ENCODE measurements around the gene ASZ1.

The ASZ1 gene

GRCh38 chr7:117347962-117348672 is 79.2 kb downstream of the ASZ1 start:
- Histone ChIP-seq H3K9me3 (ENCODE audit: control insufficient read depth, low read length) (no peaks in the 10 kb centered on the region), H3K36me3 (ENCODE audit: control insufficient read depth, insufficient read depth, low read length) (no peaks in the 10 kb centered on the region), H3K27me3 (replicated peaks; ENCODE audit: control insufficient read depth, insufficient read depth, low read length, poor library complexity, severe bottlenecking) (no peaks in the 10 kb centered on the region), H3K27ac (ENCODE audit: insufficient read depth, low read length, poor library complexity, severe bottlenecking) (no peak overlapping the region), H3K4me1 (ENCODE audit: control insufficient read depth, insufficient read depth, low read length, poor library complexity, severe bottlenecking) (no peaks in the 10 kb centered on the region), H3K4me3 (ENCODE audit: insufficient read depth, low read depth, low read length, poor library complexity, severe bottlenecking) (no peak overlapping the region)
- DNase-seq = no peak

GRCh38 chr7:117347480-117347879 is 79.8 kb downstream of the ASZ1 start:
- Histone ChIP-seq H3K4me3 (ENCODE audit: insufficient read depth, low read depth, low read length, poor library complexity, severe bottlenecking) (no peak overlapping the region), H3K27ac (ENCODE audit: insufficient read depth, low read length, poor library complexity, severe bottlenecking) (no peak overlapping the region), H3K36me3 (ENCODE audit: control insufficient read depth, insufficient read depth, low read length) (no peaks in the 10 kb centered on the region), H3K9me3 (ENCODE audit: control insufficient read depth, low read length) (no peaks in the 10 kb centered on the region), H3K27me3 (replicated peaks; ENCODE audit: control insufficient read depth, insufficient read depth, low read length, poor library complexity, severe bottlenecking) (no peaks in the 10 kb centered on the region), H3K4me1 (ENCODE audit: control insufficient read depth, insufficient read depth, low read length, poor library complexity, severe bottlenecking) (no peaks in the 10 kb centered on the region)
- no peak for DNase-seq

DNA sequence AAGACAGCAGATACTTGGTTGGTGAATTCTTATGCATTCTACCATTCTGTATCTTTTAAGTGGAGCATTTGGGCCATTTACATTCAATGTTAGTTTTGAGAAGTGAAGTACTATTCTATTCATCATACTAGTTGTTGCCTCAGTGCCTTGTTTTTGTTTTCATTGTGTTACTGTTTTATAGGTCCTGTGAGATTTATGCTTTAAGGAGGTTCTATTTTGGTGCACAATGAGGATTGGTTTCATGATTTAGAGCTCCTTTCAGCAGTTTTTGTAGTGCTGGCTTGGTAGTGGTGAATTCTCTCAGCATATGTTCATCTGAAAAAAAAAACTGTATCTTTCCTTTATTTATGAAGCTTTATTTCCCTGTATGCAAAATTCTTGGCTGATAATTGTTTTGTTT is 81.1 kb downstream of the ASZ1 start:
- H3K4me1 ChIP-seq (ENCODE audit: control insufficient read depth, insufficient read depth, low read length, poor library complexity, severe bottlenecking) = no peaks in the 10 kb centered on the region
- no peaks in the 10 kb centered on the region for H3K9me3 ChIP-seq (ENCODE audit: control insufficient read depth, low read length)
- no peaks in the 10 kb centered on the region for H3K27me3 ChIP-seq (replicated peaks; ENCODE audit: control insufficient read depth, insufficient read depth, low read length, poor library complexity, severe bottlenecking)
- H3K4me3 ChIP-seq (ENCODE audit: insufficient read depth, low read depth, low read length, poor library complexity, severe bottlenecking) = no peak overlapping the region
- DNase-seq = no peak
- no peaks in the 10 kb centered on the region for H3K36me3 ChIP-seq (ENCODE audit: control insufficient read depth, insufficient read depth, low read length)
- H3K27ac ChIP-seq (ENCODE audit: insufficient read depth, low read length, poor library complexity, severe bottlenecking) = no peak overlapping the region

GRCh38 chr7:117338020-117338419 is 89.3 kb downstream of the ASZ1 start:
- H3K27ac ChIP-seq (ENCODE audit: insufficient read depth, low read length, poor library complexity, severe bottlenecking) = no peak overlapping the region

GRCh38 chr7:117333168-117333567 is 94.1 kb downstream of the ASZ1 start:
- Histone ChIP-seq H3K27ac (ENCODE audit: insufficient read depth, low read length, poor library complexity, severe bottlenecking) (no peak overlapping the region), H3K4me1 (ENCODE audit: control insufficient read depth, insufficient read depth, low read length, poor library complexity, severe bottlenecking) (no peaks in the 10 kb centered on the region), H3K4me3 (ENCODE audit: insufficient read depth, low read depth, low read length, poor library complexity, severe bottlenecking) (no peak overlapping the region), H3K27me3 (replicated peaks; ENCODE audit: control insufficient read depth, insufficient read depth, low read length, poor library complexity, severe bottlenecking) (no peaks in the 10 kb centered on the region), H3K9me3 (ENCODE audit: control insufficient read depth, low read length) (no peaks in the 10 kb centered on the region), H3K36me3 (ENCODE audit: control insufficient read depth, insufficient read depth, low read length) (no peaks in the 10 kb centered on the region)
- no peak for DNase-seq

More at GRCh38 chr7:117338020-117338419, 89.3 kb downstream of the ASZ1 start:
- H3K36me3 ChIP-seq (ENCODE audit: control insufficient read depth, insufficient read depth, low read length) = no peaks in the 10 kb centered on the region
- DNase-seq = no peak
- no peaks in the 10 kb centered on the region for H3K9me3 ChIP-seq (ENCODE audit: control insufficient read depth, low read length)
- H3K27me3 ChIP-seq (replicated peaks; ENCODE audit: control insufficient read depth, insufficient read depth, low read length, poor library complexity, severe bottlenecking) = no peaks in the 10 kb centered on the region
- no peaks in the 10 kb centered on the region for H3K4me1 ChIP-seq (ENCODE audit: control insufficient read depth, insufficient read depth, low read length, poor library complexity, severe bottlenecking)
- no peak overlapping the region for H3K4me3 ChIP-seq (ENCODE audit: insufficient read depth, low read depth, low read length, poor library complexity, severe bottlenecking)

DNA sequence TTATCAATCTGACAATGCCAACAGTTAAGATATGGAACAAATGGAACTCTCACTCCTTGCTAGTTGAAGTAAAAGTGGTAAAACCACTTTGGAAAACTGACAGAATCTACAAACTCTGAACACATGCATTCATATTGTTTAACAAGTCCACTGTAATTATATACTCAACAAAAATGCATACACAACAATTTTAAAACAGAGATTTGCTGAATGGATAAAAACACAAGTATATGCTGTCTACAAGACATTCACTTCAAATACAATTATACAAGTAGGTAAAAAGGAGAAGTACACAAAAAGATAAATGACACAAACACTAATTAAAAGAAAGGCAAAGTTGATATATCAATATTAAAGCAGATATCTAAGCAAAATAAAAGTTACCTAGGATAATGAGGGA is 95.3 kb downstream of the ASZ1 start:
- no peaks in the 10 kb centered on the region for H3K27me3 ChIP-seq (replicated peaks; ENCODE audit: control insufficient read depth, insufficient read depth, low read length, poor library complexity, severe bottlenecking)
- H3K4me1 ChIP-seq (ENCODE audit: control insufficient read depth, insufficient read depth, low read length, poor library complexity, severe bottlenecking) = no peaks in the 10 kb centered on the region
- no peaks in the 10 kb centered on the region for H3K9me3 ChIP-seq (ENCODE audit: control insufficient read depth, low read length)
- H3K27ac ChIP-seq (ENCODE audit: insufficient read depth, low read length, poor library complexity, severe bottlenecking) = no peak overlapping the region
- DNase-seq = no peak
- no peak overlapping the region for H3K4me3 ChIP-seq (ENCODE audit: insufficient read depth, low read depth, low read length, poor library complexity, severe bottlenecking)
- no peaks in the 10 kb centered on the region for H3K36me3 ChIP-seq (ENCODE audit: control insufficient read depth, insufficient read depth, low read length)

- Histone ChIP-seq H3K9me3 (ENCODE audit: control insufficient read depth, low read length) (no peaks in the 10 kb centered on the region), H3K36me3 (ENCODE audit: control insufficient read depth, insufficient read depth, low read length) (no peaks in the 10 kb centered on the region), H3K27me3 (replicated peaks; ENCODE audit: control insufficient read depth, insufficient read depth, low read length, poor library complexity, severe bottlenecking) (peaks cover 4% of the 10 kb centered on the region), H3K4me1 (ENCODE audit: control insufficient read depth, insufficient read depth, low read length, poor library complexity, severe bottlenecking) (no peaks in the 10 kb centered on the region), H3K27ac (ENCODE audit: insufficient read depth, low read length, poor library complexity, severe bottlenecking) (no peak overlapping the region), H3K4me3 (ENCODE audit: insufficient read depth, low read depth, low read length, poor library complexity, severe bottlenecking) (no peak overlapping the region)
- DNase-seq = no peak
Observed at GRCh38 chr7:117325836-117326235, 101.5 kb downstream of the ASZ1 start.

DNA sequence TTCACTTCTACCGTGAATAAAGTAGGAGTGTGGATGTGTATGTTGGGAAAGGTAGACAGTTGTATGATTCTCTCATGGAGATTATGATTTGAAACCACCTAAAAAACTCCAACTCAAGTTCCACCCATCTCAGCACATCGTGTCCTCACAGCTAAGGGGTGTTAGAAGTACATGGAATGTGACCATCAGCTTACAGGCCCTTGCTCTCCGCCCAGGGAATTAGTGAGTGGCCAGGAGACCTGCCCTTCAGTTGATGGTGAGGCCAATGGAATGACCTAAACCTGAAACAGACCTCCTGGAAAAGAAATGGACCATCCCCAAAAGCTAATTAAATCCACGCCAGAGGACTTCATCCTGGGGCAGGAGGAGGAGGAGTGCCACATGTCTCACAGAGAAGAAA is 102.3 kb downstream of the ASZ1 start:
- no peak overlapping the region for H3K4me3 ChIP-seq (ENCODE audit: insufficient read depth, low read depth, low read length, poor library complexity, severe bottlenecking)
- H3K4me1 ChIP-seq (ENCODE audit: control insufficient read depth, insufficient read depth, low read length, poor library complexity, severe bottlenecking) = no peaks in the 10 kb centered on the region
- no peak for DNase-seq
- H3K36me3 ChIP-seq (ENCODE audit: control insufficient read depth, insufficient read depth, low read length) = no peaks in the 10 kb centered on the region
- peaks cover 4% of the 10 kb centered on the region for H3K27me3 ChIP-seq (replicated peaks; ENCODE audit: control insufficient read depth, insufficient read depth, low read length, poor library complexity, severe bottlenecking)
- no peak overlapping the region for H3K27ac ChIP-seq (ENCODE audit: insufficient read depth, low read length, poor library complexity, severe bottlenecking)
- H3K9me3 ChIP-seq (ENCODE audit: control insufficient read depth, low read length) = no peaks in the 10 kb centered on the region

DNA sequence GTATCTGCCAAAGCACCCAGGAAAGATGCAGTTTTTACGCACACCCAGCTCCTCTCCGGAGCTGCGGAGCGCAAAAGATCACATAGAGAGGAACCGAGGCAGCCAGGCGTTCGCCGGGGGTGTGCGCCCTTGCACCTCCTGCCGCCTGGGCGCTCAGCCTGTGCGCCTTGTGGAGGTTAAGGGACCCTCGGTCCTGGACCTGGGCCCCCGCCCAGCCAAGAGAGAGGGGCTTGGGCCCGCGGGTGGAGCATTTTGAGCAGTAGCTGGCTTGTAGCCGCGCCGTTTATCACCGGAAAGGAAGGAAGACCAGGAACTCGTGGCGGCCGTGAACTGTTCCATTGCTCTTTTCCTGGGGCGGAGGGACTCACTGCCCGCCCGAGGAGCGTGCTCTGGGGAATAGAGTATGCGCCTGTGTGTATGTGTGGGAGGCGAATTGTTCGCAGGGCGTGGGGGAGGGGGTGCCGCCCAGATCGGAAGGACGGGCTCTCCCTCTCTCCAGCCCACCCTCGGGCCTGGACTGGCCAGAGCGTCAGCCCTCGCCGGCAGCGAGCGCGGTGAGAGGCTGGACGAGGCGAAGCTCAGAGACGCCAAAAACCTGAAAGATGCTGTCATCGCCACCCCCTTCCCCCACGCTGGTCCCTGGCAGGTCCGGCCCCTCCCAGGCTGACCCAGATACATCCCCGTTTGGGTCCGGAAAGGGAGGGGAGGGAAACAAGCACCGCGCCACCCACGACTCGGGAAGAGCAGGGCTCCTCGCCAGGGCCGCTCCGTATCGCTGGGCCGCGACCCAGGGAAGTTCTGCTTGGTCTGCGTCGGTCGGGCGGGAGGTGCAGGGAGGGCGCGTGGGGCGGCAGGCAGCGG is 103.2 kb downstream of the ASZ1 start:
- H3K4me1 ChIP-seq (ENCODE audit: control insufficient read depth, insufficient read depth, low read length, poor library complexity, severe bottlenecking) = no peaks in the 10 kb centered on the region
- H3K4me3 ChIP-seq (ENCODE audit: insufficient read depth, low read depth, low read length, poor library complexity, severe bottlenecking) = no peak overlapping the region
- no peaks in the 10 kb centered on the region for H3K36me3 ChIP-seq (ENCODE audit: control insufficient read depth, insufficient read depth, low read length)
- no peak overlapping the region for H3K27ac ChIP-seq (ENCODE audit: insufficient read depth, low read length, poor library complexity, severe bottlenecking)
- no peak for DNase-seq
- no peaks in the 10 kb centered on the region for H3K9me3 ChIP-seq (ENCODE audit: control insufficient read depth, low read length)
- peaks cover 4% of the 10 kb centered on the region for H3K27me3 ChIP-seq (replicated peaks; ENCODE audit: control insufficient read depth, insufficient read depth, low read length, poor library complexity, severe bottlenecking)

DNA sequence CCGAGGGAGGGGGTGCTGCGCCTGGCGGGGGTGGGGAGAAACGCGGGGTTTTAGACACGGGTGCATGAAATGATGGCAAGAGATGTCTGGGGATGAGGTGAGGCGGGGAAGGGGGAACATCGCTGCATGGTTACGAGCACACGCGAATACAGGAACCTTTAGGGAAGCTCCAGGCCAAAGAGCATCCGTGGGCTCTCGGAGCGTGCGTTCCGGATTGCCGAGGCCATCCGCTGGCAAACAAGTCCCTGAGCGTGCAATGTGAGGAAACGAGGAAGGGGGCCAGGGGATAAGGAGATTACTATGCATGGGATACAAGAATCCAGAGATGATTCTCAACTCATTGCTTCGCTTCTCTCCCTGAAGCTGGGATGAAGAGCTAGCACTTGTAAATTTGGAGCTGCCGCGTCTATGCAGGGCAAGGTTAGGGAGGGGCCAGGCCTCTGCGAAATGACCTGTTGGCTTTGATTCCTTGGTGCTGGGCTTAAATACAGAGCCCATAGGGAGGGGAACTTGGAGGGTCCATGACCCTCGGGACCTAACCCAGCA is 103.9 kb downstream of the ASZ1 start:
- no peak overlapping the region for H3K27ac ChIP-seq (ENCODE audit: insufficient read depth, low read length, poor library complexity, severe bottlenecking)
- no peaks in the 10 kb centered on the region for H3K36me3 ChIP-seq (ENCODE audit: control insufficient read depth, insufficient read depth, low read length)
- H3K27me3 ChIP-seq (replicated peaks; ENCODE audit: control insufficient read depth, insufficient read depth, low read length, poor library complexity, severe bottlenecking) = peaks cover 4% of the 10 kb centered on the region
- H3K4me1 ChIP-seq (ENCODE audit: control insufficient read depth, insufficient read depth, low read length, poor library complexity, severe bottlenecking) = no peaks in the 10 kb centered on the region
- H3K4me3 ChIP-seq (ENCODE audit: insufficient read depth, low read depth, low read length, poor library complexity, severe bottlenecking) = no peak overlapping the region
- H3K9me3 ChIP-seq (ENCODE audit: control insufficient read depth, low read length) = no peaks in the 10 kb centered on the region
- DNase-seq = no peak

Data from effector memory CD4-positive, alpha-beta T cell (primary cell).